HFF-Myc (cell line): Measurements from ENCODE around the gene PASK.

ENCODE experiments used
- DNase-seq: peaks from one replicate; pipeline ENCODE4 v3.0.0-alpha.2; 2011; ENCODE audit warnings: low read depth; ENCODE audit errors: extremely low read depth
- H3K4me3 ChIP-seq: replicated peaks from 2 replicates; pipeline ENCODE4 v1.5.1; 2011; ENCODE audit warnings: low read depth, mild to moderate bottlenecking, control low read depth, low read length
- CTCF ChIP-seq: IDR thresholded peaks from 2 replicates; pipeline ENCODE4 v1.5.1; 2012; ENCODE audit warnings: mild to moderate bottlenecking, low read depth, low read length, control low read depth; ENCODE audit errors: missing control alignments

The PASK gene

GRCh38 chr2:241155936-241156335 is 6.7 kb upstream of the PASK start:
- no peak for TF ChIP-seq CTCF
- no peak for DNase-seq
- H3K4me3 ChIP-seq: no peak overlapping the region

- no peak for TF ChIP-seq CTCF
- no peak for DNase-seq
- no peak overlapping the region for H3K4me3 ChIP-seq
Observed at GRCh38 chr2:241154915-241155314, 5.6 kb upstream of the PASK start.

- no peak for DNase-seq
- no peak for TF ChIP-seq CTCF
- no peak overlapping the region for H3K4me3 ChIP-seq
Observed at GRCh38 chr2:241153616-241154015, 4.3 kb upstream of the PASK start.

GRCh38 chr2:241151934-241152660 is 2.8 kb upstream of the PASK start:
- no peak overlapping the region for H3K4me3 ChIP-seq
- DNase-seq: no peak
- no peak for TF ChIP-seq CTCF

GRCh38 chr2:241150660-241151530 is 1.6 kb upstream of the PASK start:
- H3K4me3 ChIP-seq: peak overlapping the region; percentile 87
- DNase-seq: no peak
- TF ChIP-seq CTCF: no peak

GRCh38 chr2:241149925-241150659 is 820 bp upstream of the PASK start, which contains the start of gene PPP1R7:
PPP1R7 (plus strand) TSS chr2:241150467; CDS start chr2:241150496, 29 bp downstream.
- peak within 1 kb of the TSS; percentile 87 for H3K4me3 ChIP-seq
- DNase-seq: peak; percentile 68
- no peak for TF ChIP-seq CTCF
